GM12878 (cell line): ENCODE data around the gene PGAP3. TPM values are rescaled to one million over a fixed set of nuclear protein-coding genes. Genes with fewer than 3 reads are reported as not detected.

Experiments
- CREB1 ChIP-seq: IDR thresholded peaks from 2 replicates; pipeline ENCODE4 v1.6.1; 2012; ENCODE audit warnings: low read depth, mild to moderate bottlenecking, inconsistent platforms
- CREM ChIP-seq: IDR thresholded peaks from 2 replicates; pipeline ENCODE4 v1.6.1; 2014; ENCODE audit warnings: antibody characterized with exemption, low read depth
- E2F8 ChIP-seq: fragments of 450-650 bp; IDR thresholded peaks from 2 replicates; pipeline ENCODE4 v1.6.1; 2018; ENCODE audit warnings: mild to moderate bottlenecking, low read depth, moderate library complexity; ENCODE audit not compliant: partially characterized antibody
- PAX5 ChIP-seq: IDR thresholded peaks from 2 replicates; pipeline ENCODE4 v1.6.1; 2011; ENCODE audit warnings: low read depth, low read length, borderline replicate concordance
- SIN3A ChIP-seq: IDR thresholded peaks from 2 replicates; pipeline ENCODE4 v1.6.1; 2012; ENCODE audit warnings: low read depth, low read length, improper control_type of control experiment
- SMAD5 ChIP-seq: IDR thresholded peaks from 2 replicates; pipeline ENCODE4 v1.6.1; 2016; ENCODE audit warnings: antibody characterized with exemption, low read depth
- SRF ChIP-seq, 2 experiments: IDR thresholded peaks; 2 replicates each; pipeline ENCODE4 v1.6.1; 2011; ENCODE audit warnings: low read depth in 2 of 2, low read length in 2 of 2, mild to moderate bottlenecking in 1 of 2, moderate library complexity in 1 of 2
- TCF7 ChIP-seq: IDR thresholded peaks from 2 replicates; pipeline ENCODE4 v1.6.1; 2014; ENCODE audit warnings: antibody characterized with exemption, borderline replicate concordance
- ZNF217 ChIP-seq: fragments of 450-650 bp; IDR thresholded peaks from 2 replicates; pipeline ENCODE4 v1.6.1; 2017; ENCODE audit warnings: antibody characterized with exemption, mild to moderate bottlenecking
- ZZZ3 ChIP-seq: IDR thresholded peaks from 2 replicates; pipeline ENCODE4 v1.6.1; 2011; ENCODE audit warnings: low read depth; ENCODE audit not compliant: control insufficient read depth, insufficient read length
- polyA plus RNA-seq, 11 experiments: library from polyadenylated mRNA; depleted of rRNA in 4 of 11; unstranded in 6 of 11; stranded (reverse) in 5 of 11; fragments of >200 nt; fragmentation: Nextera tagmentation in 4 of 11; fragmentation: Illumina TruSeq in 1 of 11; extraction: Ambion mirVana in 4 of 11; extraction: Trizol in 1 of 11; gene quantifications; 1 replicate in 1 of 11; 2 replicates in 10 of 11; pipeline versions ENCODE4 v1.2.1 to v1.2.3, GENCODE V29; 2011 to 2016; ENCODE audit warnings: inconsistent platforms in 2 of 11, missing spikeins in 2 of 11, low read depth in 1 of 11
- total RNA-seq, 4 experiments: library from RNA; depleted of rRNA in 3 of 4; stranded (reverse); fragments of >200 nt in 3 of 4; fragmentation: Illumina TruSeq in 1 of 4; extraction: Trizol in 1 of 4; gene quantifications; 2 replicates each; pipeline versions ENCODE4 v1.2.1 to v1.2.3, GENCODE V29; 2013 to 2021
- TF ChIP-seq, protein P1 (sequence below): fragments of 150-350 bp; IDR thresholded peaks from 2 replicates; pipeline ENCODE4 v1.6.1; 2016; ENCODE audit warnings: low read depth, low read length
- TF ChIP-seq, protein P2 (sequence below): fragments of 450-650 bp; IDR thresholded peaks from 2 replicates; pipeline ENCODE4 v1.6.1; 2018; ENCODE audit warnings: borderline replicate concordance, mild to moderate bottlenecking; ENCODE audit not compliant: partially characterized antibody
- TF ChIP-seq, protein P3 (sequence below): fragments of 450-650 bp; IDR thresholded peaks from 2 replicates; pipeline ENCODE4 v1.6.1; 2017; ENCODE audit warnings: mild to moderate bottlenecking, moderate library complexity

Gene PGAP3
- total and polyA plus RNA-seq, 10 of the 15 experiments (the other 5 are each of a cell fraction or from before 2014, with no cell fraction given), result 0.21 to 10.0 (median 5.3) TPM

DNA sequence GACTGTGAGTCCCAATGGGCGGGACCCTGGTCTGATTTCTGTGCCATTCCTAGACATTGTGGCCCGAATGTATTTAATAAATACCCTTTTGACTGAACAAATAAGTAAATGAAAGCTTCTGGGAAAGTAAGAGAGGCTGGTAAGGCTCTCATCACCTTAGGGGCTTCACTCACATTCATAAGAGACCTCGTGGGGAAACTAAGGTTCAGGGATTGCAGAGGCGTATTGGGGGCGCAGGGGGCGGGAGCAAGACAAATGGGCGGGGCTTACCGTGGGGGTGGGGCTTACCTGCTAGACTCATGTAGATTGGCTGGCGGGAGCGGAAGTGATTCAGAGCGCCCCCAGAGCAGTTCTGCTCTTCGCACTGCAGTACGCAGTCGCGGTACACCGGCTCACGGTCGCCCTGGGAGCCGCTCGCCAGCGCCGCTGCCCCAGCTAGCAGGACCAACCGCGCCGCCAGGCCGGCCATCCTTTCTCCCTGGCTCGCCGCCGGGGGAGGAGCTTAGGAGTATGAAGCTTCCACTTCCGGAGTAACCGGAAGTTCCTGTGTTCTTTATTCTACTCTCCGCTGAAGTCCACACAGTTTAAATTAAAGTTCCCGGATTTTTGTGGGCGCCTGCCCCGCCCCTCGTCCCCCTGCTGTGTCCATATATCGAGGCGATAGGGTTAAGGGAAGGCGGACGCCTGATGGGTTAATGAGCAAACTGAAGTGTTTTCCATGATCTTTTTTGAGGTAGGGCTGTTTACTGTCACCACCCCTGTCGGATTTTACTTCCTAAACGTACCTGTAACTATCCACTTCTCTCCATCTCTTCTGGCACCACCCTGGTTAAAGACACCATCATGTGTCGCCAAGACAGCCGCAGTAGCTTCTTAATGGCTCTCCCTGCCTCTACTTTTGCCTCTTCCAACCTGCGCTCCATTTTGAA lies at the start of gene PGAP3 (continued):
- TF ChIP-seq, protein P1, sequence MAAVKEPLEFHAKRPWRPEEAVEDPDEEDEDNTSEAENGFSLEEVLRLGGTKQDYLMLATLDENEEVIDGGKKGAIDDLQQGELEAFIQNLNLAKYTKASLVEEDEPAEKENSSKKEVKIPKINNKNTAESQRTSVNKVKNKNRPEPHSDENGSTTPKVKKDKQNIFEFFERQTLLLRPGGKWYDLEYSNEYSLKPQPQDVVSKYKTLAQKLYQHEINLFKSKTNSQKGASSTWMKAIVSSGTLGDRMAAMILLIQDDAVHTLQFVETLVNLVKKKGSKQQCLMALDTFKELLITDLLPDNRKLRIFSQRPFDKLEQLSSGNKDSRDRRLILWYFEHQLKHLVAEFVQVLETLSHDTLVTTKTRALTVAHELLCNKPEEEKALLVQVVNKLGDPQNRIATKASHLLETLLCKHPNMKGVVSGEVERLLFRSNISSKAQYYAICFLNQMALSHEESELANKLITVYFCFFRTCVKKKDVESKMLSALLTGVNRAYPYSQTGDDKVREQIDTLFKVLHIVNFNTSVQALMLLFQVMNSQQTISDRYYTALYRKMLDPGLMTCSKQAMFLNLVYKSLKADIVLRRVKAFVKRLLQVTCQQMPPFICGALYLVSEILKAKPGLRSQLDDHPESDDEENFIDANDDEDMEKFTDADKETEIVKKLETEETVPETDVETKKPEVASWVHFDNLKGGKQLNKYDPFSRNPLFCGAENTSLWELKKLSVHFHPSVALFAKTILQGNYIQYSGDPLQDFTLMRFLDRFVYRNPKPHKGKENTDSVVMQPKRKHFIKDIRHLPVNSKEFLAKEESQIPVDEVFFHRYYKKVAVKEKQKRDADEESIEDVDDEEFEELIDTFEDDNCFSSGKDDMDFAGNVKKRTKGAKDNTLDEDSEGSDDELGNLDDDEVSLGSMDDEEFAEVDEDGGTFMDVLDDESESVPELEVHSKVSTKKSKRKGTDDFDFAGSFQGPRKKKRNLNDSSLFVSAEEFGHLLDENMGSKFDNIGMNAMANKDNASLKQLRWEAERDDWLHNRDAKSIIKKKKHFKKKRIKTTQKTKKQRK, result no peak
- TF ChIP-seq ZNF217, result no peak
- TF ChIP-seq ZZZ3, result no peak
- peak; percentile 11; the same call in 1 of the 2 replicates for TF ChIP-seq CREM
- no peak for TF ChIP-seq SRF (IDR thresholded peaks at IDR 0.05; ENCODE audit: low read depth in 2 of 2, low read length in 2 of 2)
- TF ChIP-seq PAX5, result no peak
- TF ChIP-seq, protein P2, sequence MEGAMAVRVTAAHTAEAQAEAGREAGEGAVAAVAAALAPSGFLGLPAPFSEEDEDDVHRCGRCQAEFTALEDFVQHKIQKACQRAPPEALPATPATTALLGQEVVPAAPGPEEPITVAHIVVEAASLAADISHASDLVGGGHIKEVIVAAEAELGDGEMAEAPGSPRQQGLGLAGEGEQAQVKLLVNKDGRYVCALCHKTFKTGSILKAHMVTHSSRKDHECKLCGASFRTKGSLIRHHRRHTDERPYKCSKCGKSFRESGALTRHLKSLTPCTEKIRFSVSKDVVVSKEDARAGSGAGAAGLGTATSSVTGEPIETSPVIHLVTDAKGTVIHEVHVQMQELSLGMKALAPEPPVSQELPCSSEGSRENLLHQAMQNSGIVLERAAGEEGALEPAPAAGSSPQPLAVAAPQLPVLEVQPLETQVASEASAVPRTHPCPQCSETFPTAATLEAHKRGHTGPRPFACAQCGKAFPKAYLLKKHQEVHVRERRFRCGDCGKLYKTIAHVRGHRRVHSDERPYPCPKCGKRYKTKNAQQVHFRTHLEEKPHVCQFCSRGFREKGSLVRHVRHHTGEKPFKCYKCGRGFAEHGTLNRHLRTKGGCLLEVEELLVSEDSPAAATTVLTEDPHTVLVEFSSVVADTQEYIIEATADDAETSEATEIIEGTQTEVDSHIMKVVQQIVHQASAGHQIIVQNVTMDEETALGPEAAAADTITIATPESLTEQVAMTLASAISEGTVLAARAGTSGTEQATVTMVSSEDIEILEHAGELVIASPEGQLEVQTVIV, result peak; percentile 50
- TF ChIP-seq CREB1, result peak; percentile 26
- TF ChIP-seq TCF7, result no peak
- TF ChIP-seq, protein P3, sequence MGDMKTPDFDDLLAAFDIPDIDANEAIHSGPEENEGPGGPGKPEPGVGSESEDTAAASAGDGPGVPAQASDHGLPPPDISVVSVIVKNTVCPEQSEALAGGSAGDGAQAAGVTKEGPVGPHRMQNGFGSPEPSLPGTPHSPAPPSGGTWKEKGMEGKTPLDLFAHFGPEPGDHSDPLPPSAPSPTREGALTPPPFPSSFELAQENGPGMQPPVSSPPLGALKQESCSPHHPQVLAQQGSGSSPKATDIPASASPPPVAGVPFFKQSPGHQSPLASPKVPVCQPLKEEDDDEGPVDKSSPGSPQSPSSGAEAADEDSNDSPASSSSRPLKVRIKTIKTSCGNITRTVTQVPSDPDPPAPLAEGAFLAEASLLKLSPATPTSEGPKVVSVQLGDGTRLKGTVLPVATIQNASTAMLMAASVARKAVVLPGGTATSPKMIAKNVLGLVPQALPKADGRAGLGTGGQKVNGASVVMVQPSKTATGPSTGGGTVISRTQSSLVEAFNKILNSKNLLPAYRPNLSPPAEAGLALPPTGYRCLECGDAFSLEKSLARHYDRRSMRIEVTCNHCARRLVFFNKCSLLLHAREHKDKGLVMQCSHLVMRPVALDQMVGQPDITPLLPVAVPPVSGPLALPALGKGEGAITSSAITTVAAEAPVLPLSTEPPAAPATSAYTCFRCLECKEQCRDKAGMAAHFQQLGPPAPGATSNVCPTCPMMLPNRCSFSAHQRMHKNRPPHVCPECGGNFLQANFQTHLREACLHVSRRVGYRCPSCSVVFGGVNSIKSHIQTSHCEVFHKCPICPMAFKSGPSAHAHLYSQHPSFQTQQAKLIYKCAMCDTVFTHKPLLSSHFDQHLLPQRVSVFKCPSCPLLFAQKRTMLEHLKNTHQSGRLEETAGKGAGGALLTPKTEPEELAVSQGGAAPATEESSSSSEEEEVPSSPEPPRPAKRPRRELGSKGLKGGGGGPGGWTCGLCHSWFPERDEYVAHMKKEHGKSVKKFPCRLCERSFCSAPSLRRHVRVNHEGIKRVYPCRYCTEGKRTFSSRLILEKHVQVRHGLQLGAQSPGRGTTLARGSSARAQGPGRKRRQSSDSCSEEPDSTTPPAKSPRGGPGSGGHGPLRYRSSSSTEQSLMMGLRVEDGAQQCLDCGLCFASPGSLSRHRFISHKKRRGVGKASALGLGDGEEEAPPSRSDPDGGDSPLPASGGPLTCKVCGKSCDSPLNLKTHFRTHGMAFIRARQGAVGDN, result peak; percentile 25; the same call in 1 of the 2 replicates
- TF ChIP-seq SIN3A, result peak; percentile 69; the same call in 1 of the 2 replicates
- TF ChIP-seq SMAD5, result 0 out of 2 replicates have a peak, but pooled peaks have one; percentile 51
- peak; percentile 91 for TF ChIP-seq E2F8
